Measurements from ENCODE around the gene LEFTY1.

Gene LEFTY1

GRCh38 chr1:225868631-225869330 is 20.2 kb downstream of the LEFTY1 start:
- no peak overlapping the region for H3K9ac ChIP-seq (ENCODE audit: low read depth, low read length)
- no peak overlapping the region for H3K4me3 ChIP-seq (ENCODE audit: low read length)
- H3K27me3 ChIP-seq (ENCODE audit: insufficient read depth, low read length), result no peaks in the 10 kb centered on the region
- H3K27ac ChIP-seq (ENCODE audit: low read depth, low read length), result no peak overlapping the region
- no peaks in the 10 kb centered on the region for H3K4me1 ChIP-seq (ENCODE audit: insufficient read depth, low read length)
- WGBS, result 90% methylated on average over 8 of the region's 8 CpGs
- H3K36me3 ChIP-seq (ENCODE audit: insufficient read depth, low read length), result peaks cover 87% of the 10 kb centered on the region
- H3K9me3 ChIP-seq (ENCODE audit: insufficient read depth, low read depth, low read length), result no peaks in the 10 kb centered on the region

- no peak overlapping the region for H3K9ac ChIP-seq (ENCODE audit: low read depth, low read length)
- H3K4me1 ChIP-seq (ENCODE audit: insufficient read depth, low read length), result no peaks in the 10 kb centered on the region
- WGBS, result 77% methylated on average over 6 of the region's 6 CpGs
- H3K9me3 ChIP-seq (ENCODE audit: insufficient read depth, low read depth, low read length), result no peaks in the 10 kb centered on the region
- H3K4me3 ChIP-seq (ENCODE audit: low read length), result no peak overlapping the region
- no peak overlapping the region for H3K27ac ChIP-seq (ENCODE audit: low read depth, low read length)
- H3K27me3 ChIP-seq (ENCODE audit: insufficient read depth, low read length), result no peaks in the 10 kb centered on the region
- H3K36me3 ChIP-seq (ENCODE audit: insufficient read depth, low read length), result peaks cover 87% of the 10 kb centered on the region
These were observed 22.0 kb downstream of the LEFTY1 start for GRCh38 chr1:225866981-225867380.

- Histone ChIP-seq H3K27ac (ENCODE audit: low read depth, low read length) (no peak overlapping the region), H3K36me3 (ENCODE audit: insufficient read depth, low read length) (peaks cover 87% of the 10 kb centered on the region), H3K9me3 (ENCODE audit: insufficient read depth, low read depth, low read length) (no peaks in the 10 kb centered on the region), H3K27me3 (ENCODE audit: insufficient read depth, low read length) (no peaks in the 10 kb centered on the region), H3K4me3 (ENCODE audit: low read length) (no peak overlapping the region), H3K4me1 (ENCODE audit: insufficient read depth, low read length) (no peaks in the 10 kb centered on the region), H3K9ac (ENCODE audit: low read depth, low read length) (no peak overlapping the region)
- WGBS, result 83% methylated on average over 8 of the region's 8 CpGs
These were observed 22.7 kb downstream of the LEFTY1 start for GRCh38 chr1:225866061-225866837.

GRCh38 chr1:225865514-225865913 is 23.4 kb downstream of the LEFTY1 start:
- no peaks in the 10 kb centered on the region for H3K4me1 ChIP-seq (ENCODE audit: insufficient read depth, low read length)
- WGBS, result 93% methylated on average over 13 of the region's 13 CpGs
- no peaks in the 10 kb centered on the region for H3K9me3 ChIP-seq (ENCODE audit: insufficient read depth, low read depth, low read length)
- H3K36me3 ChIP-seq (ENCODE audit: insufficient read depth, low read length), result peaks cover 87% of the 10 kb centered on the region
- no peak overlapping the region for H3K27ac ChIP-seq (ENCODE audit: low read depth, low read length)
- no peak overlapping the region for H3K9ac ChIP-seq (ENCODE audit: low read depth, low read length)
- H3K4me3 ChIP-seq (ENCODE audit: low read length), result no peak overlapping the region
- no peaks in the 10 kb centered on the region for H3K27me3 ChIP-seq (ENCODE audit: insufficient read depth, low read length)

- no peak overlapping the region for H3K9ac ChIP-seq (ENCODE audit: low read depth, low read length)
- no peak overlapping the region for H3K27ac ChIP-seq (ENCODE audit: low read depth, low read length)
- 98% methylated on average over 5 of the region's 5 CpGs for WGBS
- no peaks in the 10 kb centered on the region for H3K4me1 ChIP-seq (ENCODE audit: insufficient read depth, low read length)
- no peaks in the 10 kb centered on the region for H3K27me3 ChIP-seq (ENCODE audit: insufficient read depth, low read length)
- no peak overlapping the region for H3K4me3 ChIP-seq (ENCODE audit: low read length)
- no peaks in the 10 kb centered on the region for H3K9me3 ChIP-seq (ENCODE audit: insufficient read depth, low read depth, low read length)
- H3K36me3 ChIP-seq (ENCODE audit: insufficient read depth, low read length), result peaks cover 89% of the 10 kb centered on the region
These were observed 25.8 kb downstream of the LEFTY1 start for GRCh38 chr1:225863167-225863566.

GRCh38 chr1:225862581-225862950 is 26.4 kb downstream of the LEFTY1 start:
- Histone ChIP-seq H3K9ac (ENCODE audit: low read depth, low read length) (no peak overlapping the region), H3K4me1 (ENCODE audit: insufficient read depth, low read length) (no peaks in the 10 kb centered on the region), H3K36me3 (ENCODE audit: insufficient read depth, low read length) (peaks cover 88% of the 10 kb centered on the region), H3K4me3 (ENCODE audit: low read length) (no peak overlapping the region), H3K9me3 (ENCODE audit: insufficient read depth, low read depth, low read length) (no peaks in the 10 kb centered on the region), H3K27ac (ENCODE audit: low read depth, low read length) (no peak overlapping the region), H3K27me3 (ENCODE audit: insufficient read depth, low read length) (no peaks in the 10 kb centered on the region)
- WGBS, result 94% methylated on average over 12 of the region's 13 CpGs

- Histone ChIP-seq H3K27ac (ENCODE audit: low read depth, low read length) (no peak overlapping the region), H3K36me3 (ENCODE audit: insufficient read depth, low read length) (peaks cover 88% of the 10 kb centered on the region), H3K4me1 (ENCODE audit: insufficient read depth, low read length) (no peaks in the 10 kb centered on the region), H3K9me3 (ENCODE audit: insufficient read depth, low read depth, low read length) (no peaks in the 10 kb centered on the region), H3K27me3 (ENCODE audit: insufficient read depth, low read length) (no peaks in the 10 kb centered on the region), H3K9ac (ENCODE audit: low read depth, low read length) (no peak overlapping the region), H3K4me3 (ENCODE audit: low read length) (no peak overlapping the region)
- 95% methylated on average over 13 of the region's 13 CpGs for WGBS
These were observed 26.9 kb downstream of the LEFTY1 start for GRCh38 chr1:225861834-225862580.

- H3K27ac ChIP-seq (ENCODE audit: low read depth, low read length), result no peak overlapping the region
- no peak overlapping the region for H3K9ac ChIP-seq (ENCODE audit: low read depth, low read length)
- no peaks in the 10 kb centered on the region for H3K4me1 ChIP-seq (ENCODE audit: insufficient read depth, low read length)
- 96% methylated on average over 7 of the region's 7 CpGs for WGBS
- no peak overlapping the region for H3K4me3 ChIP-seq (ENCODE audit: low read length)
- no peaks in the 10 kb centered on the region for H3K27me3 ChIP-seq (ENCODE audit: insufficient read depth, low read length)
- no peaks in the 10 kb centered on the region for H3K9me3 ChIP-seq (ENCODE audit: insufficient read depth, low read depth, low read length)
- H3K36me3 ChIP-seq (ENCODE audit: insufficient read depth, low read length), result peaks cover 88% of the 10 kb centered on the region
These were observed 28.0 kb downstream of the LEFTY1 start for GRCh38 chr1:225860876-225861441.

- WGBS, result 95% methylated on average over 5 of the region's 5 CpGs
- H3K4me3 ChIP-seq (ENCODE audit: low read length), result no peak overlapping the region
- H3K27me3 ChIP-seq (ENCODE audit: insufficient read depth, low read length), result no peaks in the 10 kb centered on the region
- H3K36me3 ChIP-seq (ENCODE audit: insufficient read depth, low read length), result peaks cover 87% of the 10 kb centered on the region
- H3K9ac ChIP-seq (ENCODE audit: low read depth, low read length), result no peak overlapping the region
- H3K9me3 ChIP-seq (ENCODE audit: insufficient read depth, low read depth, low read length), result no peaks in the 10 kb centered on the region
- H3K27ac ChIP-seq (ENCODE audit: low read depth, low read length), result no peak overlapping the region
- no peaks in the 10 kb centered on the region for H3K4me1 ChIP-seq (ENCODE audit: insufficient read depth, low read length)
These were observed 28.8 kb downstream of the LEFTY1 start for GRCh38 chr1:225860107-225860506.

- H3K27ac ChIP-seq (ENCODE audit: low read depth, low read length), result no peak overlapping the region
- no peak overlapping the region for H3K9ac ChIP-seq (ENCODE audit: low read depth, low read length)
- no peaks in the 10 kb centered on the region for H3K4me1 ChIP-seq (ENCODE audit: insufficient read depth, low read length)
- H3K4me3 ChIP-seq (ENCODE audit: low read length), result no peak overlapping the region
- peaks cover 86% of the 10 kb centered on the region for H3K36me3 ChIP-seq (ENCODE audit: insufficient read depth, low read length)
- WGBS, result 92% methylated on average over 5 of the region's 5 CpGs
- no peaks in the 10 kb centered on the region for H3K27me3 ChIP-seq (ENCODE audit: insufficient read depth, low read length)
- H3K9me3 ChIP-seq (ENCODE audit: insufficient read depth, low read depth, low read length), result no peaks in the 10 kb centered on the region
These were observed 29.8 kb downstream of the LEFTY1 start for GRCh38 chr1:225859151-225859550.

- Histone ChIP-seq H3K27me3 (ENCODE audit: insufficient read depth, low read length) (no peaks in the 10 kb centered on the region), H3K9me3 (ENCODE audit: insufficient read depth, low read depth, low read length) (no peaks in the 10 kb centered on the region), H3K27ac (ENCODE audit: low read depth, low read length) (no peak overlapping the region), H3K4me3 (ENCODE audit: low read length) (no peak overlapping the region), H3K9ac (ENCODE audit: low read depth, low read length) (no peak overlapping the region), H3K36me3 (ENCODE audit: insufficient read depth, low read length) (peaks cover 84% of the 10 kb centered on the region), H3K4me1 (ENCODE audit: insufficient read depth, low read length) (no peaks in the 10 kb centered on the region)
- 71% methylated on average over 6 of the region's 7 CpGs for WGBS
These were observed 31.7 kb downstream of the LEFTY1 start for GRCh38 chr1:225857256-225857655.
